ENCODE results near the gene FOXN1.
"Not testable (repeated sequence)": the region's sequence is repeated elsewhere in the genome, so short reads cannot be mapped to it uniquely, and the experiment has no call there.

FOXN1 gene

GRCh38 chr17:28573966-28574480 lies 67.9 kb downstream of the FOXN1 start:
- DNase-seq (ENCODE audit: low read depth, low spot score), result no peak

DNA sequence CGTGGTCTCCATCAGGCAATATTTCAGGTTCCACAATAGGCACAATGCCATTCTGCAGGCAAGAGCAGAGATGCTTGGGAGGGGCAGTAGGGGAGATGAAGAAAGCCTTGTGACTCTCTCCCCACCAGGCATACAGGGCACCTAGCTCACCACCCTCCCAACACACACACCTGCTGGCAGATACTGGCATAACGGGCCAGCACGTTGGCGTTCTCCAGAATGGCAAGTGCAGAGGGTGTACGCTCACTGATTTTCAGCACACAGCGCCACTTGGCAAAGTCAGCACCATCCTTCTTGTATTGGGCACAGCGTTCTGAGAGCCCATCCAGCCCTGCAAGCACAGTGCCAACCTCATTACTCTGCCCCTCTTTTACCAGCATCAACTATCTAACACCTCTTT lies 68.4 kb downstream of the FOXN1 start:
- no peak for DNase-seq (ENCODE audit: low read depth, low spot score)

GRCh38 chr17:28575126-28575795 lies 69.1 kb downstream of the FOXN1 start:
- no peak for DNase-seq (ENCODE audit: low read depth, low spot score)

DNA sequence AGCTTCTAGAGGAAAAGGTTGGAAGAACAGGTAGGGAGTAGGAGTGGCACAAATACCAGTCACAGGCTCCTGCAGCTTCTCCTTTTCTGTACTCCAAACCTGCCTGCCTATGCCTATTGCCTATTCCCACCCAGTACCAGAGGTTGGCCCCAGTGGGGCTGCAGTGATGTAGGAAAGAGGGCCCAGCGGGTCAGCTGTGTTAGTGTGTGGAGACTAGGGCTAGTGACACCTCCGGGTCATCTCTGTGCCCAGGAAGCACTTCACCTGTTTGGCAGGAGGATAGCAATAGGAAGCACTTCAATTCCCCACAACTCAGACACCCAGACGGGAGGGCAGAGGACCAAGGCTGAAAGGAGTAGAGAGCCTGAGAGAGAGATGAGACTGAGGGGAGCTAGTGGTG lies 69.9 kb downstream of the FOXN1 start:
- not testable (repeated sequence) for DNase-seq (ENCODE audit: low read depth, low spot score)

- DNase-seq (ENCODE audit: low read depth, low spot score), result peak; percentile 84
Measured at GRCh38 chr17:28576758-28577465, 70.8 kb downstream of the FOXN1 start, which contains the start of gene ALDOC. TSS of gene ALDOC (minus strand) at chr17:28576895. CDS start at chr17:28575532, 1,363 bp downstream.

GRCh38 chr17:28577466-28577824 lies 71.3 kb downstream of the FOXN1 start:
- DNase-seq (ENCODE audit: low read depth, low spot score), result no peak

DNA sequence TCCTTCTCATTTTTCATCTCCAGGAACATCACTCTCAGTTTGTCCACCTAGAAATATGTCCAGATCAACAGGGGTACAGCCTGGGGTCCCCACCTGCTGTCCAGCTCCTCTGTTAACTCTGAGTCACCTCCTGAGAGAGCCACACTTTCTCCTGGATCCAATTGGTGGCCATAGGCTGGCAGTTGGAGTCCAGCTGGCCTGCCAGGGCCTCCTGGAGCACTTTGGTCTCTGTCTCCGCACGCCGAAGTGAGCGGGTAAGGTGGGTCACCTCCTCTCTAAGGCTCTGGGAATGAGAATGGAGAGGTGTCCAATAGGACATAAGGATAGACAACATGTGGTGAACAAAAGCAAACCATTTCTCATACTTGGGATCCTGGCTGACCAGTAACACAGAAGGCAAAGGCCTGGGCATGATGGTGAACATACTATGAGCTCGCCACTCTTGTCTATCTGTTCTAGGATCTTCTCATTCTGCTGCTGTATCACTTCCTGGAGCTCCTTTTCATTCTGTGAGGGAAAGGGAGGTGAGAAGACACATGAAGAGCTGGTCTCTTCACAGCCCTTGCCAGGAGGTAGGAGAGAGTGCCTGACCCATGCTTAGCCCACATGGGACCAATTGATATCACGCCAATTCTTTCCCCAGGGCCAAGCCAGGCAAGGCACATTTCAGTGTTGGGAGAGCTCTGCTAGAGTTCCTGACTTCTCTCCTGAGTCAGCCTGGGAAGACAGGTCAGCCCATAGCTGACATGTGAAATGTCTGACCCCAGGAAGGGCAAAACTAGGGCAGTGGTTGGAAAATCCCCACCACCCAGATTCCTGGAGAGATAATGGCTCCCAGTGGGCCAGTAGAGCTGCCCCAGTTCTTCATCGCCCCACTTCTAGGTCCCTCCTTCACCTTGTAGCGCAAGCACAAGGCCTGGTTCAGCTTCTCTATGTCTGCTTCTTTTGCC lies 72.4 kb downstream of the FOXN1 start:
- DNase-seq (ENCODE audit: low read depth, low spot score), result no peak

DNA sequence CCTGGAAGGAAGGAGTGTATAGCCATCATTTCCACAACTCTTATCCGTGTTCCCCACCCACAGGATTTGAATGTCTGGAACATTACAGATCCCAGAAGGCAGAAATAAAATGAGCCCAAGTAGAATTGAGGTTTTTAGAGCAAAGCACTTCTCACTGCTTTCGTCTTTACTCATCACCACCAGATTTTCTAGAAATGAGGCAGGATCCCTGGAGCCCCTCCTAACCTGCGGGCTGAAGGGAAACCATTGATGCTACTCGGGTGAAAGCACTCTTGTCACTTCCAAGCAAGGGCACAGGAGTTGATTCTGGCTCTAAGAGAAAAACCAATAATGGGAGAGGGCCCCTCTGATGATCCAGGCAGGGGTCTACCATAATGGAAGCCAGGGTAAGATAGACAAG lies 73.4 kb downstream of the FOXN1 start:
- DNase-seq (ENCODE audit: low read depth, low spot score), result no peak

- no peak for DNase-seq (ENCODE audit: low read depth, low spot score)
Measured at GRCh38 chr17:28580959-28581358, 74.8 kb downstream of the FOXN1 start.

- no peak for DNase-seq (ENCODE audit: low read depth, low spot score)
Measured at GRCh38 chr17:28582513-28582912, 76.4 kb downstream of the FOXN1 start.

GRCh38 chr17:28584434-28584833 lies 78.3 kb downstream of the FOXN1 start:
- DNase-seq (ENCODE audit: low read depth, low spot score), result no peak

- no peak for DNase-seq (ENCODE audit: low read depth, low spot score)
Measured at GRCh38 chr17:28585851-28586250, 79.7 kb downstream of the FOXN1 start.

All from iPS DF 19.7 (cell line).